Small intestine (tissue), 7 donors: ENCODE measurements around the gene DNAJA2. TPM values are rescaled to one million over a fixed set of nuclear protein-coding genes. Genes with fewer than 3 reads are reported as not detected.

Source experiments
- DNase-seq, 2 donors: peaks; one replicate each; pipeline versions ENCODE4 v3.0.0 to v3.0.0-alpha.2; 2013
- FAIRE-seq: peaks from 2 replicates; lab custom pipeline; 2012; peaks lifted over from hg19 to GRCh38; lab: Jason Lieb, UNC
- H3K27ac ChIP-seq, 3 donors: one replicate each; pipeline ENCODE4 v1.5.1; 2013; ENCODE audit warnings: low read length in 2 of 3, mild to moderate bottlenecking in 2 of 3, control low read depth in 1 of 3, inconsistent platforms in 1 of 3, low read depth in 1 of 3, moderate library complexity in 1 of 3
- H3K27me3 ChIP-seq, 3 donors: one replicate each; pipeline ENCODE4 v1.6.1; 2013; ENCODE audit warnings: low read length in 3 of 3, inconsistent platforms in 1 of 3; ENCODE audit not compliant: control insufficient read depth in 3 of 3, insufficient read depth in 3 of 3
- H3K36me3 ChIP-seq, 3 donors: one replicate each; pipeline ENCODE4 v1.6.1; 2013; ENCODE audit warnings: low read length in 3 of 3, inconsistent platforms in 1 of 3, low read depth in 1 of 3, mild to moderate bottlenecking in 1 of 3, moderate library complexity in 1 of 3; ENCODE audit not compliant: control insufficient read depth in 3 of 3, insufficient read depth in 2 of 3
- H3K4me1 ChIP-seq, 3 donors: one replicate each; pipeline ENCODE4 v1.6.1; 2013; ENCODE audit warnings: low read length in 2 of 3, inconsistent platforms in 1 of 3, low read depth in 1 of 3, mild to moderate bottlenecking in 1 of 3, moderate library complexity in 1 of 3; ENCODE audit not compliant: control insufficient read depth in 3 of 3, insufficient read depth in 2 of 3
- H3K4me3 ChIP-seq, 3 donors: one replicate each; pipeline ENCODE4 v1.5.1; 2013; ENCODE audit warnings: low read length in 3 of 3, control low read depth in 1 of 3, inconsistent platforms in 1 of 3, low read depth in 1 of 3, mild to moderate bottlenecking in 1 of 3, moderate library complexity in 1 of 3
- H3K9me3 ChIP-seq, 2 donors: one replicate each; pipeline ENCODE4 v1.6.1; 2013; ENCODE audit warnings: low read depth in 1 of 2, low read length in 1 of 2; ENCODE audit not compliant: control insufficient read depth in 2 of 2, insufficient read depth in 1 of 2
- WGBS, 3 donors: extraction: QIAGEN DNeasy Blood & Tissue Kit; methylation state at CpG; one replicate each; pipeline ENCODE4 v1.1.7; 2013; 5-methylcytosine and 5-hydroxymethylcytosine counted together
- polyA plus RNA-seq, 4 donors: library from polyadenylated mRNA; stranded (reverse) in 3 of 4; unstranded in 1 of 4; fragments of 200-250 nt in 3 of 4; fragments of 120-200 nt in 1 of 4; gene quantifications; one replicate each; pipeline versions ENCODE4 v1.2.1 to v1.2.3, GENCODE V29; 2013
- donor health status: healthy with polysubstance abuse.
- donor health status: control.
- donor health status: control.
- donor health status: Bipolar disorder and iron deficiency.
- donor health status: healthy.

DNAJA2 gene
- polyA plus RNA-seq, 4 donors = 33.4 to 46.0 (median 39.4) TPM

GRCh38 chr16:46991729-46992704 is 18.5 kb upstream of the DNAJA2 start:
- no peak for FAIRE-seq

GRCh38 chr16:46986896-46987295 is 13.4 kb upstream of the DNAJA2 start:
- no peaks in the 10 kb centered on the region for H3K36me3 ChIP-seq
- WGBS, 3 donors = 67 to 78% (median 75%) methylated on average over 3 of the region's 3 CpGs
- FAIRE-seq = no peak

More at GRCh38 chr16:46991729-46992704, 18.5 kb upstream of the DNAJA2 start:
- Histone ChIP-seq H3K27me3 (no peaks in the 10 kb centered on the region), H3K36me3 (no peaks in the 10 kb centered on the region), H3K4me1 (no peaks in the 10 kb centered on the region), H3K4me3 (no peak overlapping the region), H3K9me3 (peaks cover 0 to 7% of the 10 kb centered on the region in 2 donors), H3K27ac (no peak overlapping the region)
- 93 to 96% (median 95%) methylated on average over 16 of the region's 16 CpGs for WGBS, 3 donors
- no peak for DNase-seq

GRCh38 chr16:46986438-46986837 is 13.0 kb upstream of the DNAJA2 start:
- no peaks in the 10 kb centered on the region for H3K27me3 ChIP-seq
- FAIRE-seq = no peak

More at GRCh38 chr16:46986896-46987295, 13.4 kb upstream of the DNAJA2 start:
- Histone ChIP-seq H3K27me3 (no peaks in the 10 kb centered on the region), H3K27ac (no peak overlapping the region), H3K9me3 (peaks cover 0 to 3% of the 10 kb centered on the region in 2 donors), H3K4me3 (no peak overlapping the region), H3K4me1 (no peaks in the 10 kb centered on the region)
- DNase-seq = no peak

GRCh38 chr16:46982335-46982734 is 8.9 kb upstream of the DNAJA2 start:
- 86 to 94% (median 94%) methylated on average over 4 of the region's 4 CpGs for WGBS, 3 donors
- Histone ChIP-seq H3K9me3 (no peaks in the 10 kb centered on the region), H3K4me3 (no peak overlapping the region), H3K27me3 (no peaks in the 10 kb centered on the region), H3K36me3 (no peaks in the 10 kb centered on the region), H3K4me1 (no peaks in the 10 kb centered on the region), H3K27ac (no peak overlapping the region)
- no peak for DNase-seq
- FAIRE-seq = no peak

More at GRCh38 chr16:46986438-46986837, 13.0 kb upstream of the DNAJA2 start:
- 68 to 82% (median 80%) methylated on average over 3 of the region's 3 CpGs for WGBS, 3 donors
- no peaks in the 10 kb centered on the region for H3K36me3 ChIP-seq
- no peak overlapping the region for H3K4me3 ChIP-seq
- DNase-seq = no peak
- no peaks in the 10 kb centered on the region for H3K4me1 ChIP-seq
- H3K9me3 ChIP-seq = no peaks in the 10 kb centered on the region
- H3K27ac ChIP-seq = no peak overlapping the region

DNA sequence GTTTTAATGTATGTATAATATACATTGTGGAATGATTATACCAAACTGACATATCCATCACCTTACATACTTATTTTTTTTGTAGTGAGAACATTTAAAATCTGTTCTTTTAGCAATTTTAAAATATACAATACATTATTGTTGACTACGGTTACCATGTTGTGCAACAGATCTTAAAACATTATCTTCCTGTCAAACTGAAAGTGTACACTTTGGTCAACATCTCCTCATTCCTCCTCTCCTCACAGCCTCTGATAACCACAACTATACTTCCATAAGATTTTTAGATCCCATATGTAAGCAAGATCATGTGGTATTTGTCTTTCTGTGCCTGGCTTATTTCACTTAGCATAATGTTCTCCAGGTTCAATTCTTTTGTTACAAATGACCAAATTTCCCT is 7.5 kb upstream of the DNAJA2 start:
- Histone ChIP-seq H3K27me3 (no peaks in the 10 kb centered on the region), H3K9me3 (no peaks in the 10 kb centered on the region), H3K27ac (no peak overlapping the region), H3K36me3 (no peaks in the 10 kb centered on the region), H3K4me3 (no peak overlapping the region), H3K4me1 (no peaks in the 10 kb centered on the region)
- 71 to 91% (median 75%) methylated on average over 1 of the region's 1 CpG for WGBS, 3 donors
- no peak for FAIRE-seq
- no peak for DNase-seq

- Histone ChIP-seq H3K4me1 (peaks cover 0 to 3% (median 3%) of the 10 kb centered on the region in 3 donors), H3K27ac (no peak overlapping the region), H3K27me3 (no peaks in the 10 kb centered on the region), H3K9me3 (no peaks in the 10 kb centered on the region), H3K4me3 (no peak overlapping the region), H3K36me3 (no peaks in the 10 kb centered on the region)
- WGBS, 3 donors = 17 to 56% (median 32%) methylated on average over 4 of the region's 4 CpGs
- FAIRE-seq (no peak), DNase-seq (peak; percentile 23 to 66)
Measured at GRCh38 chr16:46976550-46976949, 3.1 kb upstream of the DNAJA2 start.

GRCh38 chr16:46975908-46976470 is 2.5 kb upstream of the DNAJA2 start:
- FAIRE-seq = no peak
- H3K27ac ChIP-seq = no peak overlapping the region
- 68 to 78% (median 74%) methylated on average over 4 of the region's 4 CpGs for WGBS, 3 donors

GRCh38 chr16:46975165-46975564 is 1.7 kb upstream of the DNAJA2 start:
- Histone ChIP-seq H3K9me3 (no peaks in the 10 kb centered on the region), H3K4me1 (peaks cover under 1 to 4% (median 3%) of the 10 kb centered on the region in 3 donors), H3K4me3 (no peak overlapping the region), H3K27me3 (no peaks in the 10 kb centered on the region), H3K36me3 (peaks cover 0 to 6% (median 0%) of the 10 kb centered on the region in 3 donors), H3K27ac (no peak overlapping the region)
- WGBS, 3 donors = 95 to 97% (median 95%) methylated on average over 11 of the region's 11 CpGs
- DNase-seq (no peak), FAIRE-seq (no peak)

More at GRCh38 chr16:46975908-46976470, 2.5 kb upstream of the DNAJA2 start:
- no peak overlapping the region for H3K4me3 ChIP-seq
- no peak for DNase-seq
- H3K9me3 ChIP-seq = no peaks in the 10 kb centered on the region
- H3K27me3 ChIP-seq = no peaks in the 10 kb centered on the region
- peaks cover 0 to 3% (median 0%) of the 10 kb centered on the region in 3 donors for H3K36me3 ChIP-seq
- peaks cover 0 to 3% (median 3%) of the 10 kb centered on the region in 3 donors for H3K4me1 ChIP-seq
